ENCODE results near the gene AJM1.
"Not testable (repeated sequence)": the region's sequence is repeated elsewhere in the genome, so short reads cannot be mapped to it uniquely, and the experiment has no call there.

Gene AJM1

DNA sequence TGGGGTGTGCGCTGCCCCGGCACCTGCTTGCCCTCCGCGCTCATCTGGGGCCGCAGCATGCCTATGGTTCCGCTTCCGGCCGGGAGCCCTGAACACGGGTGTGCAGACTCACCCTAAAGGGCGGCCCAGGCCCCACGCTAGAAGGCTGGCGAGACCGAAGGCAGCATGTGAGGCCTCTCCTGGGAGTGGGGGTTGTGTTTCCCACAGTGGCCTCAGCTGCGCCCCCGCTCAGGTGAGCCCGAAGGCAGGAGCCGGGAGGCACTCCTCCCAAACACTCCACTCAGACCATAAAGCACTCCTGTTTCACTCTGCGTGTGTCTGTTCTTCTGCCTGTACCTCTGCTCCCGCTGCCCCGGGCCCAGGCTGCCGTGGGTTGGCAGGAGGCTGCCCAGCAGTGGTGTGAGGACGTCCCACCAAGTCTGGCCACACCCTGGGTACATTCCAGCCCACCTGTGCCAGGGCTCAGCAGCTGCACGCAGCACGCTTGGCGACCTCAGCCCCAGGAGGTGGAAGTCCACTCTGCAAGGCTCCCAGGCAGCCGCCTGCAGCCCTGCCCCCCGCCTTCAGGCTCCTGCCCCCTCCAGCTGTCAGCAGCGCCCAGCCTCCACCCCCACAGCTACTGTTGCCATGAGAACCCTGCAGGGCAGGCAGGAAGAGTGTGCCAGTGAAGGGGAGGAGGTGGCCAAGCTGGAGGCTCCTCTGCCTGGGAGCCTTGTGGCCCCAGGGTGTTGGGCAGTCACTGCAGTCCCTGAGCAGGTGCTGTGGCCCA, 1.2 kb upstream of the AJM1 start:
- no peak for DNase-seq (ENCODE audit: extremely low spot score)
- CTCF ChIA-PET = interaction anchor here (0.8 to 6.3 kb wide), 13 partner anchors 12 to 226 kb away, joined by 3 to 77 read pairs (median 10); partner anchors contain the start of genes ABCA2, FUT7, RABL6 and TRAF2
- TF ChIP-seq, protein P1, sequence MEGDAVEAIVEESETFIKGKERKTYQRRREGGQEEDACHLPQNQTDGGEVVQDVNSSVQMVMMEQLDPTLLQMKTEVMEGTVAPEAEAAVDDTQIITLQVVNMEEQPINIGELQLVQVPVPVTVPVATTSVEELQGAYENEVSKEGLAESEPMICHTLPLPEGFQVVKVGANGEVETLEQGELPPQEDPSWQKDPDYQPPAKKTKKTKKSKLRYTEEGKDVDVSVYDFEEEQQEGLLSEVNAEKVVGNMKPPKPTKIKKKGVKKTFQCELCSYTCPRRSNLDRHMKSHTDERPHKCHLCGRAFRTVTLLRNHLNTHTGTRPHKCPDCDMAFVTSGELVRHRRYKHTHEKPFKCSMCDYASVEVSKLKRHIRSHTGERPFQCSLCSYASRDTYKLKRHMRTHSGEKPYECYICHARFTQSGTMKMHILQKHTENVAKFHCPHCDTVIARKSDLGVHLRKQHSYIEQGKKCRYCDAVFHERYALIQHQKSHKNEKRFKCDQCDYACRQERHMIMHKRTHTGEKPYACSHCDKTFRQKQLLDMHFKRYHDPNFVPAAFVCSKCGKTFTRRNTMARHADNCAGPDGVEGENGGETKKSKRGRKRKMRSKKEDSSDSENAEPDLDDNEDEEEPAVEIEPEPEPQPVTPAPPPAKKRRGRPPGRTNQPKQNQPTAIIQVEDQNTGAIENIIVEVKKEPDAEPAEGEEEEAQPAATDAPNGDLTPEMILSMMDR (IDR thresholded peaks at IDR 0.05; ENCODE audit: control extremely low read depth, extremely low read depth, low read depth, missing control alignments) = no peak
- POLR2A ChIA-PET = interaction anchor here (0.9 kb wide), 1 partner anchor 45 kb away, joined by 3 read pairs; the partner anchor contains the start of gene TRAF2

- POLR2A ChIA-PET = interaction anchor here (0.6 to 1.6 kb wide), 4 partner anchors 10 to 229 kb away, joined by 3 to 4 read pairs (median 3); partner anchors contain the start of genes MAMDC4 and TRAF2
- DNase-seq (ENCODE audit: extremely low spot score) = not testable (repeated sequence)
- CTCF ChIA-PET = interaction anchor here (0.7 to 6.3 kb wide), 41 partner anchors 8 to 259 kb away, joined by 3 to 77 read pairs (median 5); partner anchors contain the start of genes ABCA2, CCDC183, FUT7 and MAN1B1
These were observed 465 bp upstream of the AJM1 start for GRCh38 chr9:136841646-136842379.

GRCh38 chr9:136843159-136843800, 1.0 kb downstream of the AJM1 start:
- ChIA-PET POLR2A (interaction anchor here (1.6 kb wide), 1 partner anchor 9 kb away, joined by 4 read pairs; the partner anchor contains the start of gene MAMDC4), CTCF (interaction anchor here (0.8 to 6.3 kb wide), 34 partner anchors 9 to 243 kb away, joined by 3 to 77 read pairs (median 6); partner anchors contain the start of genes ABCA2, FUT7, MAN1B1 and PAXX)
- DNase-seq (ENCODE audit: extremely low spot score) = not testable (repeated sequence)

- CTCF ChIA-PET = interaction anchor here (1.1 to 6.3 kb wide), 10 partner anchors 10 to 104 kb away, joined by 3 to 77 read pairs (median 4); partner anchors contain the start of genes RABL6 and TRAF2
- POLR2A ChIA-PET; DNase-seq (ENCODE audit: extremely low spot score): not testable (repeated sequence)
- TF ChIP-seq, protein P1 (IDR thresholded peaks at IDR 0.05; ENCODE audit: control extremely low read depth, extremely low read depth, low read depth, missing control alignments) = peak; percentile 47
These were observed 1.8 kb downstream of the AJM1 start for GRCh38 chr9:136843801-136844740.

DNA sequence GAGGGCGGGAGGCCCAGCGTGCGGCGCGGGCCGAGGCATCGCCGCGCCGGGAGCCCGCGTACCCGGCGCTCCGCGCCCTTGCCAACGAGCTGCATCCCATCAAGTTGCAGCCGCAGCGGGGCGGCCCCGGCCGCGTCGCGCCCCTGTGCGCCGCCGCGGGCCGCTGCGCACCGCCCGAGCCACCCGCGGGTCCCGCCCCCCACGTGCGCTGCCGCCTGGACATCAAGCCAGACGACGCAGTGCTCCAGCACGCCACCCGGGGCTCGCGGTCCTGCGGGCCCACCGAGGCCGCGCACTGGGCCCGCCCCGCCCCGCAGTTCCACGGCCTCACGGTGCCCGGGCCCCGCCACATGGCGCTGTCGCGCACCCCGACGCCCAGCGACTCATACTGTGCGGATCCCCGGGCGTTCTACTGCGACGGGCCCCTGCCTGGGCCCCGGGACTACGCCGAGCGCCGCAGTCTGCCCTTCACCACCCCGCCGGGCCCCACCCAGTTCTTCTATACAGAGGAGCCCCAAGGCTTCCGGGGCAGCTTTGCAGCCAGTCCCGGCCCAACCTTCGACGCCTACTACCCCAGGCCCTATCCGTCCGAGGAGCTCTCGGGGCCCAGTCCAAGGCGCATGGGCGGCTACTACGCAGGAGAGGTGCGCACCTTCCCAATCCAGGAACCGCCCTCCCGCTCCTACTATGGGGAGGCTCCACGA, 2.6 kb downstream of the AJM1 start:
- ChIA-PET POLR2A (no interaction called here), CTCF (interaction anchor here (1.2 to 6.3 kb wide), 5 partner anchors 9 to 53 kb away, joined by 3 to 77 read pairs (median 5); partner anchors contain the start of genes RABL6 and TRAF2)
- TF ChIP-seq, protein P1 (IDR thresholded peaks at IDR 0.05; ENCODE audit: control extremely low read depth, extremely low read depth, low read depth, missing control alignments) = no peak
- DNase-seq (ENCODE audit: extremely low spot score) = no peak

DNA sequence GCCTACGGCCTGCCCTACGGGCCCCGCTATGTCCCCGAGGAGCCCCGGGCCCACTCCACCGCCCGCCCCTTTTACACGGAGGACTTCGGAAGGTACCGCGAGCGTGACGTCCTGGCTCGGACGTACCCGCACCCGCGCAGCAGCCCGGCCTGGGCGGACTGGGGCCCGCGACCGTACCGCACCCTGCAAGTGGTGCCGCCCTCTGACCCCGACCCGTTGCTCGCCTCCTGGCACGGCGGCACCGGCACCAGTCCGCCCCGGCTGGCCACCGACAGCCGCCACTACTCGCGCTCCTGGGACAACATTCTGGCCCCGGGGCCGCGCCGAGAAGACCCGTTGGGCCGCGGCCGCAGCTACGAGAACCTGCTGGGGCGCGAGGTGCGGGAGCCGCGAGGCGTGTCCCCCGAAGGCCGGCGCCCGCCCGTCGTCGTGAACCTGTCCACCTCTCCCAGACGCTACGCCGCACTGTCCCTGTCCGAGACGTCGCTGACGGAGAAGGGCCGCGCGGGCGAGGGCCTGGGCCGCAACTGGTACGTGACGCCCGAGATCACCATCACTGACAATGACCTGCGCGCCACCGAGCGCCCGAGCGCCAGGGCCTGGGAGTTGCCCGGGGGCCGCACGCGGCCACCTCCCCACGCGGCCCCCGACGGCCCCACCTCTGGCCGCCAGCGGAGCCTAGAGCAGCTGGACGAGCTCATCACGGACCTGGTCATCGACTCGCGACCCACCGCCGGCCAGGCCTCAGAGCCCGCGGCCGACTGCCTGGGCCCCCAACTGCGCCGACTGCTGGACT, 3.4 kb downstream of the AJM1 start:
- ChIA-PET POLR2A (no interaction called here), CTCF (interaction anchor here (1.5 kb wide), 1 partner anchor 40 kb away, joined by 3 read pairs; the partner anchor contains the start of gene TRAF2)
- no peak for DNase-seq (ENCODE audit: extremely low spot score)
- TF ChIP-seq, protein P1 (IDR thresholded peaks at IDR 0.05; ENCODE audit: control extremely low read depth, extremely low read depth, low read depth, missing control alignments) = no peak
